ENCODE data around the gene GABPA. TPM values are rescaled to one million over a fixed set of nuclear protein-coding genes. Genes with fewer than 3 reads are reported as not detected.

Gene GABPA
- total and polyA plus RNA-seq, 2 of the 13 experiments (the other 11 are each of a cell fraction or from before 2014, with no cell fraction given): 7.4 to 13.2 TPM

GRCh38 chr21:25721987-25722386 is 12.8 kb upstream of the GABPA start:
- BruUV-seq (replicated peaks): no TSS peak
- H3K36me3 ChIP-seq (replicated peaks in 1 of 2; ENCODE audit: control insufficient read depth in 1 of 2, insufficient read depth in 2 of 2, low read length in 2 of 2): peaks cover 9 to 48% of the 10 kb centered on the region in 2 experiments
- H3K4me2 ChIP-seq (ENCODE audit: low read depth, low read length): no peak overlapping the region
- H3K9me3 ChIP-seq (ENCODE audit: low read length): no peaks in the 10 kb centered on the region
- H4K20me1 ChIP-seq (ENCODE audit: insufficient read depth, low read length): no peaks in the 10 kb centered on the region
- intact Hi-C loops (cut with micrococcal nuclease; ENCODE audit: unreplicated experiment) (no loop called here), in situ Hi-C loops (cut with HindIII; ENCODE audit: extremely low pct_ligation_motif_present, low pct_unique_long_range_greater_than_20kb) (no loop called here)
- ATAC-seq (no peak; the same call in 2 of the 3 replicates), FAIRE-seq (no peak), DNase-seq (ENCODE audit: low spot score) (no peak)
- H2AFZ ChIP-seq (ENCODE audit: low read length): no peak overlapping the region
- 98% methylated on average over 3 of the region's 3 CpGs for WGBS (ENCODE audit: low lambda C conversion rate)
- H3K4me1 ChIP-seq (ENCODE audit: insufficient read depth, low read length): no peaks in the 10 kb centered on the region
- ChIA-PET POLR2A (interaction anchor here (2.2 kb wide), 1 partner anchor 13 kb away, joined by 8 read pairs; the partner anchor contains the start of genes ATP5PF and GABPA), CTCF (ENCODE audit: low intra/inter-chr PET ratio, low total read pairs) (no interaction called here)
- H3K27me3 ChIP-seq (ENCODE audit: control insufficient read depth in 1 of 2, insufficient read depth in 2 of 2, low read length in 2 of 2): no peaks in the 10 kb centered on the region
- no peak overlapping the region for H3K9ac ChIP-seq (ENCODE audit: insufficient read depth, low read depth, low read length)
- TF ChIP-seq ZNF720 (CRISPR knock-in tag; IDR thresholded peaks at IDR 0.05) (no peak), TERF1 (CRISPR knock-in tag; IDR thresholded peaks at IDR 0.05) (no peak), RBM22 (optimal IDR thresholded peaks at IDR 0.05; ENCODE audit: low read length) (peak; percentile 60), ZBTB40 (IDR thresholded peaks at IDR 0.05) (no peak), ZBTB40 (CRISPR knock-in tag; IDR thresholded peaks at IDR 0.05) (no peak), ETV5 (CRISPR knock-in tag; IDR thresholded peaks at IDR 0.05; ENCODE audit: borderline replicate concordance) (no peak)
- H3K27ac ChIP-seq (ENCODE audit: extremely low read length, insufficient read depth, low read length): no peak overlapping the region
- no peaks in the 10 kb centered on the region for H3K79me2 ChIP-seq (ENCODE audit: insufficient read depth, low read length)
- H3K4me3 ChIP-seq (replicated peaks in 1 of 3; ENCODE audit: insufficient read depth in 1 of 3, low read depth in 2 of 3, low read length in 3 of 3): no peak overlapping the region
